GM23338 (cell line): ENCODE results near the gene DNASE1.

Experiments
- CREB1 ChIP-seq: fragments of 250-450 bp; sonication (Bioruptor Pico); IDR thresholded peaks from 2 replicates; pipeline ENCODE4 v1.5.0; 2020; ENCODE audit warnings: low read depth, mild to moderate bottlenecking, moderate library complexity
- CTCF ChIP-seq, 2 experiments: fragments of 200-600 bp in 1 of 2; sonication (generic) in 1 of 2; conservative IDR thresholded peaks; 2 replicates each; pipeline versions ENCODE4 v1.5.1 to v1.6.1; 2016 to 2017; ENCODE audit warnings: antibody characterized with exemption in 2 of 2, low read depth in 2 of 2, mild to moderate bottlenecking in 2 of 2, moderate library complexity in 1 of 2
- EZH2 ChIP-seq: fragments of 200-600 bp; sonication (generic); IDR thresholded peaks from one replicate; pipeline ENCODE4 v1.8.0; 2017; ENCODE audit warnings: antibody characterized with exemption, mild to moderate bottlenecking, low read depth; ENCODE audit not compliant: unreplicated experiment
- EZH2phosphoT487 ChIP-seq: fragments of 200-600 bp; sonication (generic); IDR thresholded peaks from one replicate; pipeline ENCODE4 v1.8.1; 2018; ENCODE audit warnings: antibody characterized with exemption; ENCODE audit not compliant: unreplicated experiment
- NANOG ChIP-seq: IDR thresholded peaks from 2 replicates; pipeline ENCODE4 v1.6.1; 2016; ENCODE audit warnings: antibody characterized with exemption, borderline replicate concordance
- POLR2AphosphoS5 ChIP-seq: IDR thresholded peaks from 2 replicates; pipeline ENCODE4 v1.6.1; 2016; ENCODE audit warnings: antibody characterized with exemption, low read depth
- STAT1 ChIP-seq: IDR thresholded peaks from one replicate; pipeline ENCODE4 v1.6.1; 2016; ENCODE audit warnings: antibody characterized with exemption; ENCODE audit not compliant: unreplicated experiment
- TF ChIP-seq, protein P1 (sequence below): IDR thresholded peaks from one replicate; pipeline ENCODE4 v1.6.1; 2018; ENCODE audit warnings: antibody characterized with exemption; ENCODE audit not compliant: unreplicated experiment
- TF ChIP-seq, protein P2 (sequence below): IDR thresholded peaks from 2 replicates; pipeline ENCODE4 v1.6.1; 2016; ENCODE audit warnings: antibody characterized with exemption

DNA sequence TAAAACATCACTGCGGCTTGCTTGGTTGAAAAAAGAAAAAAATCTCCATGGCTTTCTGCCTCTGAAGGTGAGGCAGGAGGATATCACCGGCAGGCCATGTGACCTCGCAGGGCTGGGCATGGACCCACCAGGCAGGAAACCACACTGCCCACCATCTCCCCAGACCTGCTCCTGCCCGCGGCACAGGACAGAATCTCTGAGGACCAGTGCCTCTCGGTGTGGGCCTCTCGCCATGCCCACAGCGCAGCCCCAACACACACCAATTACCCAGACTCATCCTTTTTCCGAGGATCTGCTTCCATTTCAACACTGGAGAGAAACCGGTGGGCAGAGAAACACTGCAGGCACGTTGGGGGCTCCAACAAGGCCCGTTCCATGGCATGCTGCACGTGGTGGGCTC is 16.2 kb downstream of the DNASE1 start:
- no peak for TF ChIP-seq CTCF (conservative IDR thresholded peaks at IDR 0.05; ENCODE audit: low read depth in 2 of 2)
- TF ChIP-seq, protein P1, sequence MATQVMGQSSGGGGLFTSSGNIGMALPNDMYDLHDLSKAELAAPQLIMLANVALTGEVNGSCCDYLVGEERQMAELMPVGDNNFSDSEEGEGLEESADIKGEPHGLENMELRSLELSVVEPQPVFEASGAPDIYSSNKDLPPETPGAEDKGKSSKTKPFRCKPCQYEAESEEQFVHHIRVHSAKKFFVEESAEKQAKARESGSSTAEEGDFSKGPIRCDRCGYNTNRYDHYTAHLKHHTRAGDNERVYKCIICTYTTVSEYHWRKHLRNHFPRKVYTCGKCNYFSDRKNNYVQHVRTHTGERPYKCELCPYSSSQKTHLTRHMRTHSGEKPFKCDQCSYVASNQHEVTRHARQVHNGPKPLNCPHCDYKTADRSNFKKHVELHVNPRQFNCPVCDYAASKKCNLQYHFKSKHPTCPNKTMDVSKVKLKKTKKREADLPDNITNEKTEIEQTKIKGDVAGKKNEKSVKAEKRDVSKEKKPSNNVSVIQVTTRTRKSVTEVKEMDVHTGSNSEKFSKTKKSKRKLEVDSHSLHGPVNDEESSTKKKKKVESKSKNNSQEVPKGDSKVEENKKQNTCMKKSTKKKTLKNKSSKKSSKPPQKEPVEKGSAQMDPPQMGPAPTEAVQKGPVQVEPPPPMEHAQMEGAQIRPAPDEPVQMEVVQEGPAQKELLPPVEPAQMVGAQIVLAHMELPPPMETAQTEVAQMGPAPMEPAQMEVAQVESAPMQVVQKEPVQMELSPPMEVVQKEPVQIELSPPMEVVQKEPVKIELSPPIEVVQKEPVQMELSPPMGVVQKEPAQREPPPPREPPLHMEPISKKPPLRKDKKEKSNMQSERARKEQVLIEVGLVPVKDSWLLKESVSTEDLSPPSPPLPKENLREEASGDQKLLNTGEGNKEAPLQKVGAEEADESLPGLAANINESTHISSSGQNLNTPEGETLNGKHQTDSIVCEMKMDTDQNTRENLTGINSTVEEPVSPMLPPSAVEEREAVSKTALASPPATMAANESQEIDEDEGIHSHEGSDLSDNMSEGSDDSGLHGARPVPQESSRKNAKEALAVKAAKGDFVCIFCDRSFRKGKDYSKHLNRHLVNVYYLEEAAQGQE = no peak
- TF ChIP-seq POLR2AphosphoS5 = no peak
- no peak for TF ChIP-seq CREB1
- no peak for TF ChIP-seq STAT1
- no peak for TF ChIP-seq EZH2phosphoT487
- TF ChIP-seq, protein P2, sequence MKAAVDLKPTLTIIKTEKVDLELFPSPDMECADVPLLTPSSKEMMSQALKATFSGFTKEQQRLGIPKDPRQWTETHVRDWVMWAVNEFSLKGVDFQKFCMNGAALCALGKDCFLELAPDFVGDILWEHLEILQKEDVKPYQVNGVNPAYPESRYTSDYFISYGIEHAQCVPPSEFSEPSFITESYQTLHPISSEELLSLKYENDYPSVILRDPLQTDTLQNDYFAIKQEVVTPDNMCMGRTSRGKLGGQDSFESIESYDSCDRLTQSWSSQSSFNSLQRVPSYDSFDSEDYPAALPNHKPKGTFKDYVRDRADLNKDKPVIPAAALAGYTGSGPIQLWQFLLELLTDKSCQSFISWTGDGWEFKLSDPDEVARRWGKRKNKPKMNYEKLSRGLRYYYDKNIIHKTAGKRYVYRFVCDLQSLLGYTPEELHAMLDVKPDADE = no peak
- TF ChIP-seq EZH2 = no peak
- TF ChIP-seq NANOG = no peak
